ENCODE results near the gene SPEG. TPM values are rescaled to one million over a fixed set of nuclear protein-coding genes. Genes with fewer than 3 reads are reported as not detected.

Gene SPEG
- total RNA-seq, 2 donors from 2014 or later: 23.1 to 29.8 TPM

GRCh38 chr2:219437690-219438206 lies 3.1 kb downstream of the SPEG start:
- peak; percentile 48 for DNase-seq
- Histone ChIP-seq H3K4me1 (ENCODE audit: control insufficient read depth, insufficient read depth, low read length) (peaks cover 4% of the 10 kb centered on the region), H3K9ac (ENCODE audit: extremely low read depth, low read length, poor library complexity, severe bottlenecking) (no peak overlapping the region), H3K27ac (ENCODE audit: low read depth, low read length) (no peak overlapping the region), H3K4me3 (ENCODE audit: low read length) (no peak overlapping the region), H3K27me3 (ENCODE audit: control insufficient read depth, insufficient read depth, low read length, poor library complexity, severe bottlenecking) (peaks cover 59% of the 10 kb centered on the region), H3K36me3 (ENCODE audit: control insufficient read depth, insufficient read depth, low read length) (no peaks in the 10 kb centered on the region), H3K9me3 (ENCODE audit: control insufficient read depth, low read length) (no peaks in the 10 kb centered on the region)
- Mint-ChIP-seq H3K27ac (no peak overlapping the region), H3K4me1 (peaks cover 15% of the 10 kb centered on the region), H3K4me3 (no peak overlapping the region), H3K36me3 (ENCODE audit: low read depth) (no peaks in the 10 kb centered on the region), H3K9me3 (no peaks in the 10 kb centered on the region), H3K27me3 (ENCODE audit: insufficient read depth) (peaks cover 39% of the 10 kb centered on the region)
- no peak for TF ChIP-seq CTCF (conservative IDR thresholded peaks at IDR 0.05)
- 71 to 93% methylated on average over 3 to 6 of the region's 6 CpGs for WGBS, 2 experiments (ENCODE audit: insufficient coverage in 1 of 2, insufficient read length in 1 of 2)

- H3K4me3 ChIP-seq (ENCODE audit: low read length): no peak overlapping the region
- Mint-ChIP-seq H3K4me1 (peaks cover 18% of the 10 kb centered on the region), H3K4me3 (no peak overlapping the region), H3K27me3 (ENCODE audit: insufficient read depth) (peaks cover 46% of the 10 kb centered on the region), H3K36me3 (ENCODE audit: low read depth) (no peaks in the 10 kb centered on the region), H3K9me3 (no peaks in the 10 kb centered on the region), H3K27ac (no peak overlapping the region)
- no peaks in the 10 kb centered on the region for H3K9me3 ChIP-seq (ENCODE audit: control insufficient read depth, low read length)
- DNase-seq: no peak
- no peak overlapping the region for H3K9ac ChIP-seq (ENCODE audit: extremely low read depth, low read length, poor library complexity, severe bottlenecking)
- no peaks in the 10 kb centered on the region for H3K36me3 ChIP-seq (ENCODE audit: control insufficient read depth, insufficient read depth, low read length)
- no peak overlapping the region for H3K27ac ChIP-seq (ENCODE audit: low read depth, low read length)
- no peak for TF ChIP-seq CTCF (conservative IDR thresholded peaks at IDR 0.05)
- 92 to 93% methylated on average over 4 of the region's 4 CpGs for WGBS, 2 experiments (ENCODE audit: insufficient coverage in 1 of 2, insufficient read length in 1 of 2)
- peaks cover 66% of the 10 kb centered on the region for H3K27me3 ChIP-seq (ENCODE audit: control insufficient read depth, insufficient read depth, low read length, poor library complexity, severe bottlenecking)
- peaks cover 4% of the 10 kb centered on the region for H3K4me1 ChIP-seq (ENCODE audit: control insufficient read depth, insufficient read depth, low read length)
These were observed 3.8 kb downstream of the SPEG start for GRCh38 chr2:219438453-219438852.

- WGBS, 2 experiments (ENCODE audit: insufficient coverage in 1 of 2, insufficient read length in 1 of 2): 85 to 86% methylated on average over 6 of the region's 6 CpGs
These were observed 4.9 kb downstream of the SPEG start for GRCh38 chr2:219439506-219439905.

More at GRCh38 chr2:219439506-219439905, 4.9 kb downstream of the SPEG start:
- Mint-ChIP-seq H3K36me3 (ENCODE audit: low read depth) (no peaks in the 10 kb centered on the region), H3K27me3 (ENCODE audit: insufficient read depth) (peaks cover 48% of the 10 kb centered on the region), H3K9me3 (no peaks in the 10 kb centered on the region), H3K4me3 (no peak overlapping the region), H3K4me1 (peaks cover 13% of the 10 kb centered on the region), H3K27ac (no peak overlapping the region)
- DNase-seq: peak; percentile 39
- Histone ChIP-seq H3K9ac (ENCODE audit: extremely low read depth, low read length, poor library complexity, severe bottlenecking) (no peak overlapping the region), H3K27me3 (ENCODE audit: control insufficient read depth, insufficient read depth, low read length, poor library complexity, severe bottlenecking) (peaks cover 59% of the 10 kb centered on the region), H3K4me1 (ENCODE audit: control insufficient read depth, insufficient read depth, low read length) (no peaks in the 10 kb centered on the region), H3K27ac (ENCODE audit: low read depth, low read length) (no peak overlapping the region), H3K9me3 (ENCODE audit: control insufficient read depth, low read length) (no peaks in the 10 kb centered on the region), H3K4me3 (ENCODE audit: low read length) (no peak overlapping the region), H3K36me3 (ENCODE audit: control insufficient read depth, insufficient read depth, low read length) (no peaks in the 10 kb centered on the region)
- no peak for TF ChIP-seq CTCF (conservative IDR thresholded peaks at IDR 0.05)
